Uterus (tissue), 2 donors: ENCODE data around the gene AP1AR.

Source experiments
- CTCF ChIP-seq, 4 experiments: fragments of 200-600 bp in 2 of 4; fragments of 450-650 bp in 2 of 4; sonication (generic) in 2 of 4; IDR thresholded peaks; one replicate each; pipeline ENCODE4 v1.5.1; 2016 to 2019; ENCODE audit warnings: antibody characterized with exemption in 4 of 4, mild to moderate bottlenecking in 2 of 4, moderate library complexity in 1 of 4
- POLR2A ChIP-seq, 2 donors: fragments of 450-650 bp; IDR thresholded peaks; one replicate each; pipeline ENCODE4 v1.6.1; 2016; ENCODE audit warnings: antibody characterized with exemption in 2 of 2, mild to moderate bottlenecking in 1 of 2, moderate library complexity in 1 of 2

GRCh38 chr4:112236040-112236439, 4.5 kb downstream of the AP1AR start:
- TF ChIP-seq CTCF (IDR thresholded peaks at IDR 0.05) (no peak), POLR2A (IDR thresholded peaks at IDR 0.05) (no peak)
